Ectodermal cell (in vitro differentiated cells): ENCODE measurements around the gene EVC.

Experiments used
- H3K27ac ChIP-seq: 2 replicates; pipeline ENCODE4 v1.7.0; 2013; ENCODE audit warnings: mild to moderate bottlenecking, low read depth, low read length; ENCODE audit not compliant: insufficient read depth, poor library complexity, severe bottlenecking
- H3K27me3 ChIP-seq: 2 replicates; pipeline ENCODE4 v1.7.0; 2013; ENCODE audit warnings: mild to moderate bottlenecking, low read length; ENCODE audit not compliant: insufficient read depth, control insufficient read depth, poor library complexity, severe bottlenecking
- H3K36me3 ChIP-seq: one replicate; pipeline ENCODE4 v1.7.0; 2013; ENCODE audit warnings: low read length; ENCODE audit not compliant: control insufficient read depth, insufficient read depth
- H3K4me1 ChIP-seq: one replicate; pipeline ENCODE4 v1.7.0; 2013; ENCODE audit warnings: low read length; ENCODE audit not compliant: control insufficient read depth, insufficient read depth
- H3K4me3 ChIP-seq: 2 replicates; pipeline ENCODE4 v1.7.0; 2013; ENCODE audit warnings: low read depth, low read length, control low read depth; ENCODE audit not compliant: insufficient read depth
- H3K9me3 ChIP-seq: 2 replicates; pipeline ENCODE4 v1.7.0; 2013; ENCODE audit warnings: mild to moderate bottlenecking, low read length, moderate library complexity; ENCODE audit not compliant: control insufficient read depth
- WGBS, 2 experiments: methylation state at CpG; one replicate each; pipeline ENCODE4 v1.1.7; 2013; ENCODE audit warnings: missing lambda C conversion rate in 2 of 2; 5-methylcytosine and 5-hydroxymethylcytosine counted together

Gene EVC

DNA sequence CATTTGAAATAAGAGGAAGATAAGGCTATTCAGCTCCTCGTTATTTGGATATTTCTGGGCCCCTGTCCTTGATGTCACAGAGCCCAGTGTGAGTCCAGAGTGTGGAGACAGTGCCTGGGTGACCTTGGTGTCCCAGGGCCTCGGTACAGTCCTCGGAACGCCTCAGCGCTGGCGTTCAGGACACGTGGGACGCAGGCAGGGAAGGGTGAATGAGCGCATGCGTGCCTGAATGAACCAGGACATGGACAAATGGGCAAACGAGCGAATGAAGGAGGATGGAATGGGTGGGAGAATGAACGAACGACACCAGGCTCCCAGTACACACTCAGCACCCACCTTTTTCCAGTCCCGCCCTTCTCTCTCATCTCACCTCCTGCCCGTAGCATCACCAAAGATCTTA is 44.2 kb downstream of the EVC start:
- WGBS, 2 experiments = 94 to 98% methylated on average over 14 to 16 of the region's 16 CpGs
- Histone ChIP-seq H3K36me3 (peaks cover 13% of the 10 kb centered on the region), H3K27me3 (no peaks in the 10 kb centered on the region), H3K4me3 (no peak overlapping the region), H3K27ac (no peak overlapping the region), H3K9me3 (no peaks in the 10 kb centered on the region), H3K4me1 (peaks cover 11% of the 10 kb centered on the region)

GRCh38 chr4:5755679-5756078 is 44.7 kb downstream of the EVC start:
- H3K4me1 ChIP-seq = peaks cover 11% of the 10 kb centered on the region
- H3K4me3 ChIP-seq = no peak overlapping the region
- no peak overlapping the region for H3K27ac ChIP-seq
- H3K9me3 ChIP-seq = no peaks in the 10 kb centered on the region
- 76 to 79% methylated on average over 7 of the region's 7 CpGs for WGBS, 2 experiments
- H3K36me3 ChIP-seq = peaks cover 13% of the 10 kb centered on the region
- H3K27me3 ChIP-seq = no peaks in the 10 kb centered on the region

DNA sequence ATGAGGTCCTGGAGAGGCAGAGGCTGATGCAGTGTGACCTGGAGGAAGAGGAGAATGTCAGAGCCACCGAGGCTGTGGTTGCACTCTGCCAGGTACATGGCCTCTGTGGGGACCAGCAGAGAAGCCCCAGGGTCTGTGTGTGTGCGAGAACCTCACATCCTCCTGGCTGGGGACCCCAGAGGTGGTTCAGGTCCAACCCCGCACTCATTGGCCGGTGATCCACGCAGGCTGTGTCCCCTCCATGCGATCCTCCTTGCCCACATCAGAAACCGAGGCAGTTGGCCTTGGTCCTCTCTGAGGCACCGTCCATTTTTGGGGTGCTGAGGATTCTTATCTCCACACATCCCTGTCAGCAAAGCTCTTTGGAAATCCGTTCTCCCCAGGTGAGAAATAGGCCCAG is 45.3 kb downstream of the EVC start:
- 96% methylated on average over 9 of the region's 9 CpGs for WGBS, 2 experiments
- Histone ChIP-seq H3K4me1 (peaks cover 11% of the 10 kb centered on the region), H3K27ac (no peak overlapping the region), H3K36me3 (peaks cover 13% of the 10 kb centered on the region), H3K4me3 (no peak overlapping the region), H3K27me3 (no peaks in the 10 kb centered on the region), H3K9me3 (no peaks in the 10 kb centered on the region)

DNA sequence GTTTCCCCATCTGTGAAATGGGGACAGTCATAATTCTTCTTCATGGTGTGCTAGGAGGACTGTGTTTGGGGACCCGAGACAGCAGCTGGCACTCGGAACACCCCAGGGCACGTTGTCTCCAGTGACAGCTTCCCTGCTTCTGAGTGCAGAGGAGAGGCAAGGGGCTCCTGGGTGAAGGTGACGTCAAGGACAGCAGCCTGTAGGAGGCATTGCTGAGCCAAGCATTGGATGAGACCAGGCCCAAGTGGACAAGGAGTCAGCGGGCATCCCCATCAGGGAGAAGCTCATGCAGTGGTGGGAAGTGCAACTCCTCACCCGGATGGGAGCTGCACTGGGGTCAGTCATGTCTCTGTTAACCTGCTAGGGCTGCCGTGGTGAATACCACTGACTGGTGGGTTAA is 46.1 kb downstream of the EVC start:
- Histone ChIP-seq H3K27ac (no peak overlapping the region), H3K9me3 (no peaks in the 10 kb centered on the region), H3K27me3 (no peaks in the 10 kb centered on the region), H3K4me1 (peaks cover 5% of the 10 kb centered on the region), H3K4me3 (no peak overlapping the region), H3K36me3 (peaks cover 13% of the 10 kb centered on the region)
- 91 to 94% methylated on average over 7 of the region's 7 CpGs for WGBS, 2 experiments

GRCh38 chr4:5757536-5757935 is 46.5 kb downstream of the EVC start:
- Histone ChIP-seq H3K36me3 (peaks cover 13% of the 10 kb centered on the region), H3K27ac (no peak overlapping the region), H3K4me3 (no peak overlapping the region), H3K27me3 (no peaks in the 10 kb centered on the region), H3K9me3 (no peaks in the 10 kb centered on the region), H3K4me1 (peaks cover under 1% of the 10 kb centered on the region)
- 86 to 89% methylated on average over 4 of the region's 4 CpGs for WGBS, 2 experiments

GRCh38 chr4:5757954-5758353 is 47.0 kb downstream of the EVC start:
- H3K27ac ChIP-seq = no peak overlapping the region
- 96 to 97% methylated on average over 10 of the region's 10 CpGs for WGBS, 2 experiments

GRCh38 chr4:5758741-5759140 is 47.7 kb downstream of the EVC start:
- H3K27ac ChIP-seq = no peak overlapping the region
- no peaks in the 10 kb centered on the region for H3K9me3 ChIP-seq
- 93 to 97% methylated on average over 7 of the region's 7 CpGs for WGBS, 2 experiments
- no peaks in the 10 kb centered on the region for H3K4me1 ChIP-seq
- peaks cover 13% of the 10 kb centered on the region for H3K36me3 ChIP-seq
- no peak overlapping the region for H3K4me3 ChIP-seq
- H3K27me3 ChIP-seq = no peaks in the 10 kb centered on the region

More at GRCh38 chr4:5757954-5758353, 47.0 kb downstream of the EVC start:
- Histone ChIP-seq H3K4me3 (no peak overlapping the region), H3K4me1 (no peaks in the 10 kb centered on the region), H3K36me3 (peaks cover 13% of the 10 kb centered on the region), H3K9me3 (no peaks in the 10 kb centered on the region), H3K27me3 (no peaks in the 10 kb centered on the region)

DNA sequence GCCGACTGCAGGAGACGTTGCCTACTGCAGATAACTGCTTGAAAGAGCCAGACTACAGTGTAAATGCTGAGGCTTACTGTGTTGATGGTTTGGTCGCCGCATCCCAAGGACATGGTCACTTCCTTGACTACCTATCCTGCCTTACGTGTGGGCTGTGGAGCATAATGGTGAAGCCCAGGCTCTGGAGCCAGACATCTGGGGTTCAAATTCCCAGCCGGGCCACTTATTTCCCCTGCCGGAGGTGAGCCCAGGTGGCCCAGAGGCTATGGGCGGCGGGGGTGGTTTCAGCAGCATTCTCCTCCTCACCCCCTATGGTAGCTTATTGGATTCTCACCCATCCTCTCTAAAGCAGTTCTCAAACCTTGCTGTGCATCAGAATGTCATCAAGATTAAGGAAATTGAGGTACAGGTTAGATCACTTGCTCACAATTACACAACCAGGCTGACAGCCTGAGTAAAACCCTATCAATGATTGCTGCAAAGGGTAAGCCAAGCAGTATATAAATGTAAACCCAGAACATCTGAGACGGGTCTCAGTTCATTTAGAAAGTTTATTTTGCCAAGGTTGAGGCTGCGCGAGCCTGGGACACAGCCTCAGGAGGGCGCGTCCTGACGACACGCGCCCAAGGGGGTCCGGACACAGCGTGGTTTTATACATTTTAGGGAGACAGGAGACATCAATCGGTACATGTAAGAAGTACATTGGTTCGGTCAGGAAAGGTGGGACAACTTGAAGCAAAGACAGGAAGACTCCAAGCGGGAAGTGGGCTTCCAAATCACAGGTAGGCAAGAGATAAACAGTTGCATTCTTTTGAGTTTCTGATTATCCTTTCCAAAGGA is 48.5 kb downstream of the EVC start:
- Histone ChIP-seq H3K27ac (no peak overlapping the region), H3K4me3 (no peak overlapping the region), H3K9me3 (no peaks in the 10 kb centered on the region), H3K36me3 (peaks cover 13% of the 10 kb centered on the region), H3K4me1 (no peaks in the 10 kb centered on the region), H3K27me3 (no peaks in the 10 kb centered on the region)
- WGBS, 2 experiments = 94 to 95% methylated on average over 22 of the region's 22 CpGs

DNA sequence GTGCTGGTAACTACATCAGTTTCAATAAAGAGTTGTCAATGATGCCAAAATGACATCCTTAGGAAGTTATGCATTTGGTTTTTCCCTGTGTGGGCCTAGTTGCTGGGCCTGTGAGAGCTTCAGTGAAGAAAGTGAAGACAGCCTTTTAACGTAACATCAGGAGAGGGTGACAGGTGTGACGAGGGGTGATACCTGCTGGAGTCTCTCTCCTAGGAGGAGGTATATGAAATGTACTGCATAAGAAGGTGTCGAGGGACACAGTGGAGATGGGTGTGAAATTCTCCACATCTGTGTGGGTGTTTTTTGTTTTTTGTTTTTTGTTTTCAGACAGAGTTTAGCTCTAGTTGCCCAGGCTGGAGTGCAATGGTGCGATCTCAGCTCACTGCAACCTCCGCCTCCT is 49.2 kb downstream of the EVC start:
- WGBS, 2 experiments = 95% methylated on average over 5 of the region's 5 CpGs
- H3K9me3 ChIP-seq = no peaks in the 10 kb centered on the region
- H3K27ac ChIP-seq = no peak overlapping the region
- H3K4me1 ChIP-seq = no peaks in the 10 kb centered on the region
- H3K36me3 ChIP-seq = peaks cover 8% of the 10 kb centered on the region
- no peak overlapping the region for H3K4me3 ChIP-seq
- no peaks in the 10 kb centered on the region for H3K27me3 ChIP-seq

DNA sequence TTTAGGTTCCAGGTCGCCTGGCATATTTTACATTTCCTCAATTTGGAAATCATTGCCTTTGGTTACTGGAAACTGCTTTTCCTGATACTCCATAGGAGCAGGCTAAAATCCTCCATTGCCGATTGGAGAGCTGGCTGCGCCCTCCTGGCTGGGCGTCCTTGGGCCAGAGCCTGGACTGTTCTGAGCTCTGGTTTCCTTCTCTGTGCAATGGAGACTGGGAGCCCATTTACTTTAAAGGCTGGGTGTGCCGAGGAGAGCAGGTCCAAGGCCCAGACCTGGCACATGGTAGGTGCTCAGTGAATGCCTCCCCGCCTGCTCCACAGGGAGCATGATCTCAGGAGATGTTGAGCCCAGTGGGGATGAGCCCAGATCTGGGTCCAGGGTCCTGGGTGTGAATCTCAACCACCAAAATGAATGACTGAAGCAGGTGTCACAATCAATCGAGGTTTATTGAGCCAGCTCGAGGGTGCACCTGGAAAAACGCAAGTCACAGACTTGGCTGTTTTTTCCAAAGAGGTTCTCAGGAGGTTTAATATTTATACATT is 50.0 kb downstream of the EVC start:
- WGBS, 2 experiments = 93 to 94% methylated on average over 9 of the region's 9 CpGs
- H3K4me3 ChIP-seq = no peak overlapping the region
- H3K27me3 ChIP-seq = no peaks in the 10 kb centered on the region
- H3K36me3 ChIP-seq = peaks cover 8% of the 10 kb centered on the region
- H3K27ac ChIP-seq = no peak overlapping the region
- H3K4me1 ChIP-seq = no peaks in the 10 kb centered on the region
- H3K9me3 ChIP-seq = no peaks in the 10 kb centered on the region
